Ishikawa (cell line): ENCODE data around the gene PRR9.

ENCODE experiments used
- NFIC ChIP-seq: IDR thresholded peaks from 2 replicates; pipeline ENCODE4 v1.6.1; 2012
- RAD21 ChIP-seq: IDR thresholded peaks from 2 replicates; pipeline ENCODE4 v1.6.1; 2012; ENCODE audit warnings: low read depth
- ZBTB7A ChIP-seq: IDR thresholded peaks from 2 replicates; pipeline ENCODE4 v1.6.1; 2012; ENCODE audit warnings: low read depth

- TF ChIP-seq RAD21 (no peak), ZBTB7A (no peak), NFIC (no peak)
These were observed 15.2 kb downstream of the PRR9 start for GRCh38 chr1:153232553-153232952.
